NB4 (cell line): ENCODE results near the gene C5.

Source experiments
- DNase-seq: peaks from one replicate; pipeline ENCODE4 v3.0.0; 2010; ENCODE audit warnings: low read depth
- H3K4me3 ChIP-seq: one replicate; pipeline ENCODE4 v1.5.1; 2011; ENCODE audit warnings: mild to moderate bottlenecking, low read depth, low read length, moderate library complexity
- MYC ChIP-seq: IDR thresholded peaks from 2 replicates; pipeline ENCODE4 v1.6.1; 2011; ENCODE audit warnings: low read depth, low read length
- POLR2A ChIP-seq: IDR thresholded peaks from 2 replicates; pipeline ENCODE4 v1.6.1; 2011; ENCODE audit warnings: mild to moderate bottlenecking; ENCODE audit not compliant: insufficient read length; ENCODE audit errors: extremely low read depth
- TF ChIP-seq, protein P1 (sequence below): IDR thresholded peaks from one replicate; pipeline ENCODE4 v1.5.1; 2012; ENCODE audit warnings: low read depth, low read length
- TF ChIP-seq, protein P2 (sequence below): IDR thresholded peaks from 2 replicates; pipeline ENCODE4 v1.6.1; 2011; ENCODE audit warnings: low read depth, low read length

Gene C5

DNA sequence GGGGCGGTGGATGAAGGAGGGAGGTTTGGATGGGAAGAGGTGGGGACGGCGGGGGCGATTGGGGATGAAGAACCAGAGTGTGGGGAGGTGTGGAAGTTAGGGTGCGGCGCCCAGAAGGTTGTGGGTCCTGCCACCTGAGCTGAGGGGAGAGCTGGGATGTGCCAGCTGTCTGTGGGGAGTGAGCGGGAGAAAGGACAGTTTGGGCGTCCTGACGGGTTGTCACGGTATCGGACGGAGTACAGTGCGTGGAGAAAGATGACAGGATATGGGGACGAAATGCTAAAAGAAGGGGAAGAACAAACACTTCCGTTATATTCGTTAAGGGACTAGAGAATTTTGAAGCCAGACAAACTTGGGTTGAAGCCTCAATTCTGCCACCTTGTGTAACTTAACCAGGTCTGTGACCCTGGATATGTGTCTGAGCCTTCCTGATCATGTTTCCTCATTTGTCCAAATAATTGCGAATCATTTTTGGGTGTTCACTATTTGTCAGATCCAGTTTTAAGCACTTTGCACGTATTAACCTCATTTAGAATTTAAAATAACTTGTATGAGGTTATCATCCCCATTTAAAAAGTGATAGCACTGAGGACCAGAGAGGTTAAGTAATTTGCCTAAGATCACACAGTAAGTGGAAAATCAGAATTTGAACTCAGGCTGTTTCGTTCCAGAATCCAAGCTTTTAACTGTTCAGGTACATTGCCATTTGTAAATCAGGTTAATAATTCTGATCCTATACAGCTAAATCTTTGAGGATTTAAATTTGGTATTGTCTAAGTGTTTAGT lies 25.4 kb upstream of the C5 start:
- H3K4me3 ChIP-seq: peak overlapping the region; percentile 95
- DNase-seq: peak; percentile 69
- no peak for TF ChIP-seq POLR2A
- TF ChIP-seq, protein P1, sequence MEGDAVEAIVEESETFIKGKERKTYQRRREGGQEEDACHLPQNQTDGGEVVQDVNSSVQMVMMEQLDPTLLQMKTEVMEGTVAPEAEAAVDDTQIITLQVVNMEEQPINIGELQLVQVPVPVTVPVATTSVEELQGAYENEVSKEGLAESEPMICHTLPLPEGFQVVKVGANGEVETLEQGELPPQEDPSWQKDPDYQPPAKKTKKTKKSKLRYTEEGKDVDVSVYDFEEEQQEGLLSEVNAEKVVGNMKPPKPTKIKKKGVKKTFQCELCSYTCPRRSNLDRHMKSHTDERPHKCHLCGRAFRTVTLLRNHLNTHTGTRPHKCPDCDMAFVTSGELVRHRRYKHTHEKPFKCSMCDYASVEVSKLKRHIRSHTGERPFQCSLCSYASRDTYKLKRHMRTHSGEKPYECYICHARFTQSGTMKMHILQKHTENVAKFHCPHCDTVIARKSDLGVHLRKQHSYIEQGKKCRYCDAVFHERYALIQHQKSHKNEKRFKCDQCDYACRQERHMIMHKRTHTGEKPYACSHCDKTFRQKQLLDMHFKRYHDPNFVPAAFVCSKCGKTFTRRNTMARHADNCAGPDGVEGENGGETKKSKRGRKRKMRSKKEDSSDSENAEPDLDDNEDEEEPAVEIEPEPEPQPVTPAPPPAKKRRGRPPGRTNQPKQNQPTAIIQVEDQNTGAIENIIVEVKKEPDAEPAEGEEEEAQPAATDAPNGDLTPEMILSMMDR: no peak
- TF ChIP-seq, protein P2, sequence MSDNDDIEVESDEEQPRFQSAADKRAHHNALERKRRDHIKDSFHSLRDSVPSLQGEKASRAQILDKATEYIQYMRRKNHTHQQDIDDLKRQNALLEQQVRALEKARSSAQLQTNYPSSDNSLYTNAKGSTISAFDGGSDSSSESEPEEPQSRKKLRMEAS: 0 out of 2 replicates have a peak, but pooled peaks have one; percentile 27
- 0 out of 2 replicates have a peak, but pooled peaks have one; percentile 25 for TF ChIP-seq MYC

DNA sequence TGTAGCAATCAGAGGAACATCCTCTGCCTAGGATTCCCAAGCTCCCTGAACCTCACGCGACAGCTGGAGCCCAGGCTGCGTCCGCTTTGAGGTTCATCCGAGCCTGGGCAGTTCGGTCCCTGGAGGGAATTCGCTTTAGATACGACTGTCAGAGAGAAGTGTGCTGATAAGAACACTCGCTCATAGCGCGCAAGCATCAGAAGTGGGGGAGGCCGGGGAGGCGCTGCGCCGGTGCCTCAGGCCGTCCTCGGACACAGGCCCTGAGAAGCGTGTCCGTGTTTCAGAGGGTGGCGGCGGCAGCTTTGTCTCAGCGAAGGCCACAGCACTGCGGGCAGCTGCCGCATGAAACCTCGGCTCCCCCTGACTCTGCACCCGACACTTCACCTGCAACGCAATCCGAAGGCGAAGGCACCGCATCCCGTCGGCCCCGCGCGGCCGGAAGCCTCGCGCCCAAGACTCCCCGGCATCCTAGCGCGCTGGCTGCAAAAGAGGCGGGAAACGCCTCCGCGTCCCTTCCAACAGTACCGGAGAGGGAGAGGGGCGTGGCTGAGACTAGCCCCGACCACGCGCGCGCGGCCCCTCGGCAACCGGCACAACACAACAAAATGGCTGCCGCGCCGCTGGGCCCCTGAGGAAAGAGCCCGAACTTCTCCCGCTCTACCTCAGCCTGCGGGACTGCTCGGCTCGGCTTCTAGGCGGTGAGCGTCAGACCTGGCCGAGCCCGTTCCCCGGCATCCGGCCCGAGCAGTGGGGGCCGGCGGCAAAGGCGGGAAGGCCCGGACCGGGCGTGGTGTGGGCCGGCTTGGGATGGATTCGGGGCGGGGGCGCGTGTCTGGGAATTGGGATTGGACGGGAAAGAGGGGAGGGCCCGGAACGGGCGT lies 24.5 kb upstream of the C5 start, which contains the start of gene CNTRL:
CNTRL (plus strand) TSS at position 586 of the 881 bp plus-strand sequence. CDS start 13,372 bp downstream, outside the sequence.
- H3K4me3 ChIP-seq: peak within 1 kb of the TSS; percentile 95
- TF ChIP-seq, protein P1: no peak
- TF ChIP-seq, protein P2: peak; percentile 88
- TF ChIP-seq POLR2A (peak; percentile 69), MYC (peak; percentile 88)
- peak; percentile 97 for DNase-seq

DNA sequence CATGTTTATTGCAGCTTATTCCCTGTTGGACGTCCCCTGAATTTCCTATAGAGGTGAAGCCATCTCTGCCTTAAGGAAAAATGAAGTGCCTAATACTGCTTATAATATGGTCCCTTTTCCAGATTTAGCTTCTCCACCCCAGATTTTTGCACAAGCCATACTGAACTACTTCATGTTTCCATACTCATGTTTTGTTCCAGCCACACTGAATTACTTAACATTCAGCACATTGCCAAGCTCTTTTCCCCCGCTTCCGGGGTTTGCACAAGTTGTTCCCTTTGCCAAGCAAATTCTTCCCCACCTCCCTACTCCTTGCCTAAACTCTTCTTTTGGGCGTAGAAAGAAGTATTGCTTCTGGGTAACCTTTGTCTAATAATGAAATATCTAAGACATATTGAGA lies 23.0 kb upstream of the C5 start:
- DNase-seq: peak; percentile 65
- TF ChIP-seq MYC (no peak), POLR2A (no peak)
- no peak overlapping the region for H3K4me3 ChIP-seq

DNA sequence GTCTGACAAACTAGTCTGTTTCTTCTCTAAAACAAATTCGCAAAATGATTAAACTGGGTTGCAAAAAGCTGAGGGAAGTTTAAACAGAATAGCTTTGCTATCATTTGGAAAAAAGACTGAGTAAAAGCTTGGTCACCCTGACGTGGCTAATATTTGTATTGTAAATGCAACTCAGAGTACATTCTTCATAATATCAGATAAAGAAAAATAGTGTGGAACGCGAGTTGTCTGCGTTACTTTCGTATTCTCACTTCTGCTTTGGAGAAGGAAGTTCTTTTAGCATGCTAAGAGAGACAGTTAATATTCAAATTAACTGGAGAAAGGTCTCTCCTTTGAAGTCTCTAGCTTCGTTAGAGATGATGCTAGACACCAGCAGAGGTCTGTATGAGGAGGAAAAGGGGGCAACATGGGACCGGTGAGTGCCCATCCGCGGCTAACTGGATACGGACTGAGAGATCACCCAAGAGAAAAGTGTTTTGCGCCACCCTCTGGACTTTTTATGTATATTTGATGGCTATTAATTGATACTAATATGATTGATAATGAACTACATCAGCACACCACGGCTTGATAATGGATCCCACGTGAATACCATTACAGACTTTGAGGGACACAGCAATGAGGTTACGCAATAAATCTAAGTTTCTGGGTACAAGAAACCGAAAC lies 21.8 kb upstream of the C5 start:
- peak overlapping the region; percentile 62 for H3K4me3 ChIP-seq
- TF ChIP-seq, protein P1: peak; percentile 26
- TF ChIP-seq, protein P2: no peak
- peak; percentile 79 for DNase-seq

DNA sequence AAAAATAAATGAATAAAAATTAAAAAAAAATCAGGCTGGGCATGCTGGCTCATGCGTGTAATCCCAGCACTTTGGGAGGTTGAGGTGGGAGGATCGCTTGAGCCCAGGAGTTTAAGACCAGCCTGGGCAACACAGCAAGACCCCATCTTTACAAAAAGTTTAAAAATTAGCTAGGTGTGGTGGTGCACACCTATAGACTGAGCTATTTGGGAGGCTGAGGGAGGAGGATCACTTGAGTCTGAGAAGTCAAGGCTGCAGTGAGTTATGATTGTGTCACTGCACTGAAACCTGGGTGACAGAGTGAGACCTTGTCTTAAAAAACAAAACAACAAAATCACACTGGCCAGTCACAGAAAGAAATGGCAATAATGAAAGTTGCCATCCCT lies 21.3 kb upstream of the C5 start:
- H3K4me3 ChIP-seq: peak overlapping the region; percentile 62
- TF ChIP-seq MYC: no peak
- TF ChIP-seq, protein P1: no peak
- TF ChIP-seq, protein P2: no peak
- TF ChIP-seq POLR2A: no peak
- peak; percentile 33 for DNase-seq

DNA sequence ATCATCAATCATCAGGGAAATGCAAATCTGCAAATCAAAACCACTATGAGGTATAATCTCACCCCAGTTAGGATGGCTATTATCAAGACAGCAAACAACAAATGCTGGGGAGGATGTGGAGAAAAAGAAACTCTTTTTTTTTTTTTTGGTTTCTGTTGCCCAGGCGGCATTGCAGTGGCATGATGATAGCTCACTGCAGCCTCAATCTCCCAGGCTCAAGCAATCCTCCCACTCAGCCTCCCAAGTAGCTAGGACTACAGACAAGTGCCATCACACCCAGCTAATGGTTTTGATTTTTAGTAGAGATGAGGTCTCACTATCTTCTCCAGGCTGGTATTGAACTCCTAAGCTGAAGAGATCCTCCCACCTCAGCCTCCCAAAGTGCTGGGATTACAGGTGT lies 19.3 kb upstream of the C5 start:
- TF ChIP-seq MYC (no peak), POLR2A (no peak)
- TF ChIP-seq, protein P1: no peak
- TF ChIP-seq, protein P2: no peak
- DNase-seq: no peak
- H3K4me3 ChIP-seq: no peak overlapping the region
